NB4 (cell line): Measurements from ENCODE around the gene MAGI1.

Experiments used
- DNase-seq: peaks from one replicate; pipeline ENCODE4 v3.0.0; 2010; ENCODE audit warnings: low read depth
- H3K4me3 ChIP-seq: one replicate; pipeline ENCODE4 v1.5.1; 2011; ENCODE audit warnings: mild to moderate bottlenecking, low read depth, low read length, moderate library complexity
- CTCF ChIP-seq: IDR thresholded peaks from one replicate; pipeline ENCODE4 v1.5.1; 2012; ENCODE audit warnings: low read depth, low read length
- MAX ChIP-seq: IDR thresholded peaks from 2 replicates; pipeline ENCODE4 v1.6.1; 2011; ENCODE audit warnings: low read depth, low read length
- MYC ChIP-seq: IDR thresholded peaks from 2 replicates; pipeline ENCODE4 v1.6.1; 2011; ENCODE audit warnings: low read depth, low read length
- POLR2A ChIP-seq: IDR thresholded peaks from 2 replicates; pipeline ENCODE4 v1.6.1; 2011; ENCODE audit warnings: mild to moderate bottlenecking; ENCODE audit not compliant: insufficient read length; ENCODE audit errors: extremely low read depth

Gene MAGI1

GRCh38 chr3:65739901-65740541 is 298.7 kb downstream of the MAGI1 start:
- no peak for TF ChIP-seq POLR2A
- no peak for TF ChIP-seq MAX
- no peak for TF ChIP-seq MYC
- no peak for TF ChIP-seq CTCF
- no peak for DNase-seq
- H3K4me3 ChIP-seq = no peak overlapping the region

- no peak for DNase-seq
- H3K4me3 ChIP-seq = no peak overlapping the region
- TF ChIP-seq CTCF (no peak), MAX (no peak), MYC (no peak), POLR2A (no peak)
Observed at GRCh38 chr3:65734792-65735191, 303.9 kb downstream of the MAGI1 start.

GRCh38 chr3:65734382-65734781 is 304.3 kb downstream of the MAGI1 start:
- no peak for DNase-seq
- TF ChIP-seq POLR2A (no peak), CTCF (no peak), MAX (no peak), MYC (no peak)

GRCh38 chr3:65733459-65733858 is 305.3 kb downstream of the MAGI1 start:
- no peak overlapping the region for H3K4me3 ChIP-seq
- DNase-seq = no peak
- no peak for TF ChIP-seq POLR2A
- TF ChIP-seq MAX = no peak
- TF ChIP-seq CTCF = no peak
- TF ChIP-seq MYC = no peak

More at GRCh38 chr3:65734382-65734781, 304.3 kb downstream of the MAGI1 start:
- H3K4me3 ChIP-seq = no peak overlapping the region

GRCh38 chr3:65732051-65732935 is 306.4 kb downstream of the MAGI1 start:
- peak; percentile 44 for DNase-seq
- peak; percentile 63 for TF ChIP-seq CTCF
- no peak for TF ChIP-seq POLR2A
- H3K4me3 ChIP-seq = no peak overlapping the region
